Liver (tissue), 3 donors: Measurements from ENCODE around the gene KAZN.

Experiments used
- EGR1 ChIP-seq, 2 donors: IDR thresholded peaks; 2 replicates each; pipeline ENCODE4 v1.6.1; 2016 to 2018; ENCODE audit warnings: antibody characterized with exemption in 2 of 2, low read depth in 2 of 2
- GABPA ChIP-seq, 2 donors: IDR thresholded peaks in 1 of 2; conservative IDR thresholded peaks in 1 of 2; 2 replicates each; pipeline ENCODE4 v1.6.1; 2016; ENCODE audit warnings: antibody characterized with exemption in 2 of 2, mild to moderate bottlenecking in 1 of 2, moderate library complexity in 1 of 2
- HNF4A ChIP-seq, 2 donors: conservative IDR thresholded peaks; 2 replicates each; pipeline ENCODE4 v1.6.1; 2016; ENCODE audit warnings: antibody characterized with exemption in 2 of 2, mild to moderate bottlenecking in 2 of 2
- JUND ChIP-seq, 2 donors: IDR thresholded peaks; 2 replicates each; pipeline ENCODE4 v1.6.1; 2016; ENCODE audit warnings: antibody characterized with exemption in 2 of 2
- MAX ChIP-seq: IDR thresholded peaks from 2 replicates; pipeline ENCODE4 v1.6.1; 2016; ENCODE audit warnings: antibody characterized with exemption
- NR2F2 ChIP-seq: IDR thresholded peaks from 2 replicates; pipeline ENCODE4 v1.6.1; 2016; ENCODE audit warnings: antibody characterized with exemption
- RAD21 ChIP-seq, 2 donors: IDR thresholded peaks; 2 replicates each; pipeline ENCODE4 v1.6.1; 2016; ENCODE audit warnings: antibody characterized with exemption in 2 of 2, mild to moderate bottlenecking in 2 of 2
- REST ChIP-seq: IDR thresholded peaks from 2 replicates; pipeline ENCODE4 v1.6.1; 2016; ENCODE audit warnings: antibody characterized with exemption, mild to moderate bottlenecking
- TAF1 ChIP-seq: conservative IDR thresholded peaks from 2 replicates; pipeline ENCODE4 v1.6.1; 2016; ENCODE audit warnings: antibody characterized with exemption, mild to moderate bottlenecking
- YY1 ChIP-seq: IDR thresholded peaks from 2 replicates; pipeline ENCODE4 v1.6.1; 2016; ENCODE audit warnings: antibody characterized with exemption, mild to moderate bottlenecking
- ZBTB33 ChIP-seq: IDR thresholded peaks from 2 replicates; pipeline ENCODE4 v1.6.1; 2016; ENCODE audit warnings: antibody characterized with exemption
- TF ChIP-seq, protein P1 (sequence below): fragments of 150-350 bp; IDR thresholded peaks from 2 replicates; pipeline ENCODE4 v1.5.1; 2017; ENCODE audit warnings: improper control_type of control experiment, low read depth, low read length; ENCODE audit not compliant: missing input control
- TF ChIP-seq, protein P2 (sequence below): IDR thresholded peaks from 2 replicates; pipeline ENCODE4 v1.6.1; 2016; ENCODE audit warnings: antibody characterized with exemption
- donor health status: healthy.
- donor health status: healthy.

- TF ChIP-seq, protein P1, sequence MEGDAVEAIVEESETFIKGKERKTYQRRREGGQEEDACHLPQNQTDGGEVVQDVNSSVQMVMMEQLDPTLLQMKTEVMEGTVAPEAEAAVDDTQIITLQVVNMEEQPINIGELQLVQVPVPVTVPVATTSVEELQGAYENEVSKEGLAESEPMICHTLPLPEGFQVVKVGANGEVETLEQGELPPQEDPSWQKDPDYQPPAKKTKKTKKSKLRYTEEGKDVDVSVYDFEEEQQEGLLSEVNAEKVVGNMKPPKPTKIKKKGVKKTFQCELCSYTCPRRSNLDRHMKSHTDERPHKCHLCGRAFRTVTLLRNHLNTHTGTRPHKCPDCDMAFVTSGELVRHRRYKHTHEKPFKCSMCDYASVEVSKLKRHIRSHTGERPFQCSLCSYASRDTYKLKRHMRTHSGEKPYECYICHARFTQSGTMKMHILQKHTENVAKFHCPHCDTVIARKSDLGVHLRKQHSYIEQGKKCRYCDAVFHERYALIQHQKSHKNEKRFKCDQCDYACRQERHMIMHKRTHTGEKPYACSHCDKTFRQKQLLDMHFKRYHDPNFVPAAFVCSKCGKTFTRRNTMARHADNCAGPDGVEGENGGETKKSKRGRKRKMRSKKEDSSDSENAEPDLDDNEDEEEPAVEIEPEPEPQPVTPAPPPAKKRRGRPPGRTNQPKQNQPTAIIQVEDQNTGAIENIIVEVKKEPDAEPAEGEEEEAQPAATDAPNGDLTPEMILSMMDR: no peak
- TF ChIP-seq REST: no peak
- no peak for TF ChIP-seq YY1
- no peak for TF ChIP-seq MAX
- TF ChIP-seq, protein P2, sequence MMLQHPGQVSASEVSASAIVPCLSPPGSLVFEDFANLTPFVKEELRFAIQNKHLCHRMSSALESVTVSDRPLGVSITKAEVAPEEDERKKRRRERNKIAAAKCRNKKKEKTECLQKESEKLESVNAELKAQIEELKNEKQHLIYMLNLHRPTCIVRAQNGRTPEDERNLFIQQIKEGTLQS: no peak
- TF ChIP-seq RAD21 (IDR thresholded peaks at IDR 0.05): no peak
- TF ChIP-seq JUND (IDR thresholded peaks at IDR 0.05): no peak
- TF ChIP-seq EGR1 (IDR thresholded peaks at IDR 0.05; ENCODE audit: low read depth in 2 of 2): no peak
- TF ChIP-seq GABPA (IDR thresholded peaks at IDR 0.05 in 1 of 2, conservative IDR thresholded peaks at IDR 0.05 in 1 of 2): no peak
- no peak for TF ChIP-seq TAF1
- no peak for TF ChIP-seq HNF4A (conservative IDR thresholded peaks at IDR 0.05)
- TF ChIP-seq ZBTB33: no peak
- no peak for TF ChIP-seq NR2F2
These were observed 63.6 kb downstream of the KAZN start for GRCh38 chr1:14662116-14662515.
